GM21723 (cell line): ENCODE measurements around the gene RIPOR3.

ENCODE experiments used
- ATAC-seq: cut with Tn5 transposase; IDR thresholded peaks from one replicate; pipeline ENCODE4 v1.9.1; 2021; ENCODE audit warnings: mild to moderate bottlenecking, moderate library complexity; ENCODE audit not compliant: unreplicated experiment

Gene RIPOR3

GRCh38 chr20:50536333-50536732, 155.0 kb downstream of the RIPOR3 start:
- no peak for ATAC-seq
